Activated CD4-positive, alpha-beta T cell treated with anti-CD3 and anti-CD28 coated beads for 36 hours (primary cell): Measurements from ENCODE around the gene DNAJC6. TPM values are rescaled to one million over a fixed set of nuclear protein-coding genes. Genes with fewer than 3 reads are reported as not detected.

Source experiments
- ATAC-seq: fragments of 200-7000 bp; cut with Tn5 transposase; one replicate; pipeline ENCODE4 v1.10.0; 2021; ENCODE audit warnings: mild to moderate bottlenecking, moderate library complexity
- CTCF ChIA-PET: fragments of 350-600 bp; sonication (Branson Sonifier 250); formaldehyde crosslinking; loops from one replicate; lab custom pipeline; 2021; ENCODE audit warnings: antibody characterized with exemption; lab: Charles Lee
- POLR2A ChIA-PET: fragments of 350-600 bp; sonication (Branson Sonifier 250); formaldehyde crosslinking; loops from one replicate; lab custom pipeline; 2021; ENCODE audit warnings: antibody characterized with exemption, inconsistent platforms; lab: Charles Lee
- DNase-seq: peaks from one replicate; pipeline ENCODE4 v3.0.0-alpha.2; 2020
- H3K27ac Mint-ChIP-seq: one replicate; pipeline ENCODE4 v1.8.0; 2021; ENCODE audit warnings: mixed read lengths
- H3K27me3 Mint-ChIP-seq: one replicate; pipeline ENCODE4 v1.8.0; 2021; ENCODE audit warnings: mixed read lengths
- H3K36me3 Mint-ChIP-seq: one replicate; pipeline ENCODE4 v1.8.0; 2021; ENCODE audit warnings: low read depth, mixed read lengths
- H3K4me1 Mint-ChIP-seq: one replicate; pipeline ENCODE4 v1.8.0; 2021; ENCODE audit warnings: mixed read lengths
- H3K4me3 Mint-ChIP-seq: one replicate; pipeline ENCODE4 v1.8.0; 2021; ENCODE audit warnings: mild to moderate bottlenecking, moderate library complexity, mixed read lengths
- H3K9me3 Mint-ChIP-seq: one replicate; pipeline ENCODE4 v1.8.0; 2021; ENCODE audit warnings: low read depth, mixed read lengths
- intact Hi-C, 2 experiments: fragments of 100-400 bp; cut with DNase I in 1 of 2; cut with micrococcal nuclease in 1 of 2; formaldehyde crosslinking; loops; one replicate each; pipeline versions ENCODE4 v1.14.2 to v1.15.1; 2022 to 2024; cut with DNase I, micrococcal nuclease
- total RNA-seq, 2 experiments: library from RNA; stranded (reverse); gene quantifications; one replicate each; pipeline ENCODE4 v1.2.3, GENCODE V29; 2021

The DNAJC6 gene
- total RNA-seq, 2 experiments from 2014 or later, result 2.3 to 2.5 TPM

- CTCF ChIA-PET, result interaction anchor here (0.6 to 2.2 kb wide), 8 partner anchors 9 to 1095 kb away, joined by 3 to 12 read pairs (median 4); partner anchors contain the start of genes LEPR and LEPROT
- Mint-ChIP-seq H3K4me1 (peaks cover 10% of the 10 kb centered on the region), H3K27me3 (no peaks in the 10 kb centered on the region), H3K27ac (no peak overlapping the region), H3K4me3 (no peak overlapping the region), H3K36me3 (peaks cover 13% of the 10 kb centered on the region), H3K9me3 (no peaks in the 10 kb centered on the region)
- POLR2A ChIA-PET, result no interaction called here
- no peak for DNase-seq
- ATAC-seq, result no peak
- intact Hi-C loops, result loop anchor here (1.0 to 5.0 kb wide), 3 partner anchors 28 to 256 kb away; no protein-coding TSS in a partner anchor
Measured at GRCh38 chr1:65431111-65431705, 121.9 kb downstream of the DNAJC6 start.

GRCh38 chr1:65432918-65433317, 123.6 kb downstream of the DNAJC6 start:
- POLR2A ChIA-PET, result no interaction called here
- H3K4me3 Mint-ChIP-seq, result no peak overlapping the region

GRCh38 chr1:65434255-65434654, 124.9 kb downstream of the DNAJC6 start:
- CTCF ChIA-PET, result interaction anchor here (1.8 kb wide), 1 partner anchor 25 kb away, joined by 4 read pairs; no protein-coding TSS in a partner anchor
- no peak for ATAC-seq
- H3K4me3 Mint-ChIP-seq, result no peak overlapping the region
- no peak overlapping the region for H3K27ac Mint-ChIP-seq
- H3K4me1 Mint-ChIP-seq, result peaks cover 10% of the 10 kb centered on the region
- H3K27me3 Mint-ChIP-seq, result no peaks in the 10 kb centered on the region
- no peaks in the 10 kb centered on the region for H3K9me3 Mint-ChIP-seq
- POLR2A ChIA-PET, result no interaction called here
- DNase-seq, result no peak
- intact Hi-C loops, result loop anchor here in 1 of 2 experiments (5.0 kb wide), 1 partner anchor 253 kb away; no protein-coding TSS in a partner anchor
- H3K36me3 Mint-ChIP-seq, result no peaks in the 10 kb centered on the region

More at GRCh38 chr1:65432918-65433317, 123.6 kb downstream of the DNAJC6 start:
- H3K9me3 Mint-ChIP-seq, result no peaks in the 10 kb centered on the region
- CTCF ChIA-PET, result no interaction called here
- intact Hi-C loops, result loop anchor here in 1 of 2 experiments (5.0 kb wide), 1 partner anchor 254 kb away; no protein-coding TSS in a partner anchor
- H3K27me3 Mint-ChIP-seq, result no peaks in the 10 kb centered on the region
- no peaks in the 10 kb centered on the region for H3K36me3 Mint-ChIP-seq
- ATAC-seq, result no peak
- H3K4me1 Mint-ChIP-seq, result peaks cover 10% of the 10 kb centered on the region
- DNase-seq, result no peak
- H3K27ac Mint-ChIP-seq, result no peak overlapping the region

GRCh38 chr1:65434760-65435159, 125.4 kb downstream of the DNAJC6 start:
- DNase-seq, result no peak
- H3K27me3 Mint-ChIP-seq, result no peaks in the 10 kb centered on the region
- ATAC-seq, result no peak
- intact Hi-C loops, result loop anchor here in 1 of 2 experiments (5.0 kb wide), 1 partner anchor 253 kb away; no protein-coding TSS in a partner anchor
- H3K4me3 Mint-ChIP-seq, result no peak overlapping the region
- H3K27ac Mint-ChIP-seq, result no peak overlapping the region
- CTCF ChIA-PET, result interaction anchor here (1.3 to 1.8 kb wide), 2 partner anchors 25 to 253 kb away, joined by 4 to 5 read pairs; no protein-coding TSS in a partner anchor
- H3K4me1 Mint-ChIP-seq, result peaks cover 8% of the 10 kb centered on the region
- no peaks in the 10 kb centered on the region for H3K9me3 Mint-ChIP-seq
- no peaks in the 10 kb centered on the region for H3K36me3 Mint-ChIP-seq
- POLR2A ChIA-PET, result no interaction called here

- no peaks in the 10 kb centered on the region for H3K36me3 Mint-ChIP-seq
- DNase-seq (no peak), ATAC-seq (no peak)
- no peaks in the 10 kb centered on the region for H3K27me3 Mint-ChIP-seq
- peaks cover under 1% of the 10 kb centered on the region for H3K4me1 Mint-ChIP-seq
- intact Hi-C loops, result no loop called here
- H3K9me3 Mint-ChIP-seq, result no peaks in the 10 kb centered on the region
- no peak overlapping the region for H3K4me3 Mint-ChIP-seq
- CTCF ChIA-PET, result interaction anchor here (0.7 kb wide), 1 partner anchor 282 kb away, joined by 3 read pairs; no protein-coding TSS in a partner anchor
- POLR2A ChIA-PET, result no interaction called here
- H3K27ac Mint-ChIP-seq, result no peak overlapping the region
Measured at GRCh38 chr1:65435987-65436386, 126.6 kb downstream of the DNAJC6 start.

GRCh38 chr1:65437616-65438015, 128.3 kb downstream of the DNAJC6 start:
- Mint-ChIP-seq H3K4me1 (no peaks in the 10 kb centered on the region), H3K9me3 (no peaks in the 10 kb centered on the region), H3K27me3 (no peaks in the 10 kb centered on the region), H3K27ac (no peak overlapping the region), H3K4me3 (no peak overlapping the region), H3K36me3 (no peaks in the 10 kb centered on the region)
- ATAC-seq, result no peak
- CTCF ChIA-PET, result interaction anchor here (0.7 to 1.5 kb wide), 3 partner anchors 54 to 268 kb away, joined by 3 to 4 read pairs (median 3); no protein-coding TSS in a partner anchor
- intact Hi-C loops, result no loop called here
- DNase-seq, result no peak
- POLR2A ChIA-PET, result no interaction called here

- no peak for ATAC-seq
- intact Hi-C loops, result no loop called here
- Mint-ChIP-seq H3K27me3 (no peaks in the 10 kb centered on the region), H3K27ac (no peak overlapping the region), H3K36me3 (no peaks in the 10 kb centered on the region), H3K4me1 (no peaks in the 10 kb centered on the region), H3K4me3 (no peak overlapping the region), H3K9me3 (no peaks in the 10 kb centered on the region)
- DNase-seq, result no peak
- CTCF ChIA-PET, result interaction anchor here (0.8 kb wide), 1 partner anchor 9 kb away, joined by 3 read pairs; no protein-coding TSS in a partner anchor
- POLR2A ChIA-PET, result no interaction called here
Measured at GRCh38 chr1:65440322-65440900, 131.1 kb downstream of the DNAJC6 start.

- ATAC-seq (no peak), DNase-seq (no peak)
- no peaks in the 10 kb centered on the region for H3K9me3 Mint-ChIP-seq
- no peaks in the 10 kb centered on the region for H3K36me3 Mint-ChIP-seq
- no peaks in the 10 kb centered on the region for H3K4me1 Mint-ChIP-seq
- no peak overlapping the region for H3K4me3 Mint-ChIP-seq
- intact Hi-C loops, result no loop called here
- ChIA-PET CTCF (interaction anchor here (0.8 kb wide), 1 partner anchor 9 kb away, joined by 3 read pairs; no protein-coding TSS in a partner anchor), POLR2A (interaction anchor here (0.7 kb wide), 1 partner anchor 474 kb away, joined by 3 read pairs; no protein-coding TSS in a partner anchor)
- no peak overlapping the region for H3K27ac Mint-ChIP-seq
- H3K27me3 Mint-ChIP-seq, result no peaks in the 10 kb centered on the region
Measured at GRCh38 chr1:65440915-65441314, 131.6 kb downstream of the DNAJC6 start.

GRCh38 chr1:65441464-65441863, 132.1 kb downstream of the DNAJC6 start:
- ChIA-PET POLR2A (interaction anchor here (0.7 kb wide), 1 partner anchor 475 kb away, joined by 3 read pairs; no protein-coding TSS in a partner anchor), CTCF (no interaction called here)
- Mint-ChIP-seq H3K4me3 (no peak overlapping the region), H3K36me3 (no peaks in the 10 kb centered on the region), H3K27me3 (no peaks in the 10 kb centered on the region), H3K4me1 (no peaks in the 10 kb centered on the region), H3K9me3 (no peaks in the 10 kb centered on the region), H3K27ac (no peak overlapping the region)
- no peak for ATAC-seq
- no peak for DNase-seq
- intact Hi-C loops, result no loop called here

GRCh38 chr1:65442442-65442841, 133.1 kb downstream of the DNAJC6 start:
- intact Hi-C loops, result no loop called here
- H3K27me3 Mint-ChIP-seq, result no peaks in the 10 kb centered on the region
- no peaks in the 10 kb centered on the region for H3K9me3 Mint-ChIP-seq
- H3K4me3 Mint-ChIP-seq, result no peak overlapping the region
- DNase-seq (no peak), ATAC-seq (no peak)
- CTCF ChIA-PET, result no interaction called here
- POLR2A ChIA-PET, result no interaction called here
- no peaks in the 10 kb centered on the region for H3K4me1 Mint-ChIP-seq
- H3K36me3 Mint-ChIP-seq, result no peaks in the 10 kb centered on the region
- H3K27ac Mint-ChIP-seq, result no peak overlapping the region

- ChIA-PET CTCF (no interaction called here), POLR2A (no interaction called here)
- no peaks in the 10 kb centered on the region for H3K4me1 Mint-ChIP-seq
- intact Hi-C loops, result no loop called here
- ATAC-seq, result no peak
- no peaks in the 10 kb centered on the region for H3K36me3 Mint-ChIP-seq
- H3K27me3 Mint-ChIP-seq, result no peaks in the 10 kb centered on the region
- H3K27ac Mint-ChIP-seq, result no peak overlapping the region
- no peaks in the 10 kb centered on the region for H3K9me3 Mint-ChIP-seq
- H3K4me3 Mint-ChIP-seq, result no peak overlapping the region
- no peak for DNase-seq
Measured at GRCh38 chr1:65443647-65444046, 134.3 kb downstream of the DNAJC6 start.
